Effector memory CD4-positive, alpha-beta T cell (primary cell): Measurements from ENCODE around the gene TREML4.

Source experiments
- DNase-seq, 3 donors: peaks; one replicate each; pipeline ENCODE4 v3.0.0-alpha.2; 2020
- H3K27ac ChIP-seq: 2 replicates; pipeline ENCODE4 v1.7.0; 2013; ENCODE audit warnings: mild to moderate bottlenecking, low read length, moderate library complexity; ENCODE audit not compliant: insufficient read depth, poor library complexity, severe bottlenecking
- H3K27me3 ChIP-seq: replicated peaks from 2 replicates; pipeline ENCODE4 v1.7.0; 2013; ENCODE audit warnings: mild to moderate bottlenecking, low read length; ENCODE audit not compliant: insufficient read depth, control insufficient read depth, poor library complexity, severe bottlenecking
- H3K36me3 ChIP-seq: 2 replicates; pipeline ENCODE4 v1.7.0; 2013; ENCODE audit warnings: mild to moderate bottlenecking, low read length, moderate library complexity; ENCODE audit not compliant: control insufficient read depth, insufficient read depth
- H3K4me1 ChIP-seq: 2 replicates; pipeline ENCODE4 v1.7.0; 2013; ENCODE audit warnings: low read length, mild to moderate bottlenecking; ENCODE audit not compliant: control insufficient read depth, insufficient read depth, poor library complexity, severe bottlenecking
- H3K4me3 ChIP-seq: 2 replicates; pipeline ENCODE4 v1.7.0; 2013; ENCODE audit warnings: low read length, low read depth, mild to moderate bottlenecking; ENCODE audit not compliant: insufficient read depth, poor library complexity, severe bottlenecking
- H3K9me3 ChIP-seq: 2 replicates; pipeline ENCODE4 v1.7.0; 2013; ENCODE audit warnings: mild to moderate bottlenecking, low read length, moderate library complexity; ENCODE audit not compliant: control insufficient read depth

TREML4 gene

GRCh38 chr6:41190791-41191190 is 37.4 kb upstream of the TREML4 start:
- H3K36me3 ChIP-seq = peaks cover 7% of the 10 kb centered on the region
- H3K4me1 ChIP-seq = peaks cover 6% of the 10 kb centered on the region
- H3K4me3 ChIP-seq = no peak overlapping the region
- H3K9me3 ChIP-seq = no peaks in the 10 kb centered on the region
- no peaks in the 10 kb centered on the region for H3K27me3 ChIP-seq
- no peak for DNase-seq
- H3K27ac ChIP-seq = no peak overlapping the region

GRCh38 chr6:41191569-41191968 is 36.6 kb upstream of the TREML4 start:
- Histone ChIP-seq H3K36me3 (peaks cover 7% of the 10 kb centered on the region), H3K27ac (no peak overlapping the region), H3K9me3 (no peaks in the 10 kb centered on the region), H3K27me3 (no peaks in the 10 kb centered on the region), H3K4me1 (peaks cover 6% of the 10 kb centered on the region), H3K4me3 (no peak overlapping the region)
- DNase-seq = no peak

DNA sequence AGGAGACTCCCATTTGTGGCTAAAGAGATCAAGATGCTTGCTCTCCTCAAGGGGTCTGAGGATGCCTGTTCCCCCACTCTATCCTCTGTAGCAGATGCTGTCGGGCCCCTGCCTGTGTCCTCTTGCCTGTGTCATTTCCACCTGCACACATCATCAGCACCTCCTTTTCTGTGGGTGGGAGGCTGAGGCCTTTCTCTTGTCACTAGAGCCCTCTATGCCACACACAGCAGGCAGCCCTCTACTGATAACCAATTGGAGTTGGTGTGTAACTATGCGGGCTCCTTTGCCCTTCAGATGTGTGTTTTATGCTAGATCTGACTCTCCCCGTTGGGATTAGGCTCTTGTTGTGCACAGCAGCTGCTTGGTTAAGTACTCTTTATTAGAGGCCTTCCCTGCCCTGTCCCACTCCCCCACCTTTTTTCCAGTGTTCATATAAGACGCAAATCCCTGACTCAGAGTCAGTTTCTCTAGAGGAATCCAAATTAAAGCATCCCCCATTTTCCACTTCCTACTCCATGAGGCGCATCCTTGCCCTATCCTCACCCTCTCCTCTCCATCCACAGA is 34.9 kb upstream of the TREML4 start:
- Histone ChIP-seq H3K27ac (no peak overlapping the region), H3K9me3 (no peaks in the 10 kb centered on the region), H3K36me3 (peaks cover 7% of the 10 kb centered on the region), H3K27me3 (no peaks in the 10 kb centered on the region), H3K4me3 (no peak overlapping the region), H3K4me1 (peaks cover 6% of the 10 kb centered on the region)
- DNase-seq = no peak

GRCh38 chr6:41193884-41194283 is 34.3 kb upstream of the TREML4 start:
- Histone ChIP-seq H3K4me1 (peaks cover 6% of the 10 kb centered on the region), H3K27ac (no peak overlapping the region), H3K4me3 (no peak overlapping the region), H3K9me3 (no peaks in the 10 kb centered on the region), H3K27me3 (no peaks in the 10 kb centered on the region), H3K36me3 (peaks cover 7% of the 10 kb centered on the region)
- no peak for DNase-seq

GRCh38 chr6:41194386-41194785 is 33.8 kb upstream of the TREML4 start:
- no peak overlapping the region for H3K27ac ChIP-seq
- no peak overlapping the region for H3K4me3 ChIP-seq
- no peak for DNase-seq
- H3K36me3 ChIP-seq = peaks cover 7% of the 10 kb centered on the region
- H3K4me1 ChIP-seq = peaks cover 11% of the 10 kb centered on the region
- H3K27me3 ChIP-seq = no peaks in the 10 kb centered on the region
- H3K9me3 ChIP-seq = no peaks in the 10 kb centered on the region

GRCh38 chr6:41197234-41197633 is 30.9 kb upstream of the TREML4 start:
- H3K4me3 ChIP-seq = no peak overlapping the region
- peaks cover 7% of the 10 kb centered on the region for H3K36me3 ChIP-seq
- H3K4me1 ChIP-seq = peaks cover 33% of the 10 kb centered on the region
- no peaks in the 10 kb centered on the region for H3K9me3 ChIP-seq
- H3K27me3 ChIP-seq = no peaks in the 10 kb centered on the region
- H3K27ac ChIP-seq = no peak overlapping the region
- no peak for DNase-seq

DNA sequence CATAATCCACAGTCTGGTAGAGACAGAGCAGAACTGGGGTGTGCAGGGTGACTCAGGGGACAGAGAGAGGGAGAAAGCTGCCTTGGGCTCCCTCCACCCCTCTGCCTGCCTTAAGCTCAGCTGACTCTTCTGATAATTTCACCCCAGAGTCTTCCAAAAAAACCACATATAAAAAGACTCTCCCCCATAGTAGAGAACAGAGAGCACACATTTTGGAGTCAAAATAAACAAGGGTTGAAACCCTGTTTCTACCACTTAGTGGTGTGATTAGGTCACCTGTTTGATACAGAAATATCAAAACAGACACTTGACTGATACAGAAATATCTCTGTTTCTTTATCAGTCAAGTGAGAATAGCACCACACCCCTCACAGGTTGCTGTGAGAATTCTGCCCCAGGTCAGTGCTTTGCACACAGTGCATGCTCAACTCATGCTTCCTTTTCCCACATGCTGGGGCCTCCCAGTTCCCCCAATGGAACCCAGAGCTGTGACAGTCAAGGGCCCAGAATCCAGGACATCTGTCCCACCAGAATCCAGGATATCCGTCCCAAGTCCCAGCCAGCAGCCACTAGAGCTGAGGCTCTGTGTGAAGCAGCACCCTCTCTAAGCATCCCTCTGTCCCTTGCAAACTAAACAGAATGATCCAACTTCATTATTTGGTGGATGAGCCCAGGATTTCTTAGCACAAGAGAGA is 28.4 kb upstream of the TREML4 start:
- H3K9me3 ChIP-seq = no peaks in the 10 kb centered on the region
- peak overlapping the region; percentile 72 for H3K27ac ChIP-seq
- H3K27me3 ChIP-seq = no peaks in the 10 kb centered on the region
- no peak for DNase-seq
- H3K4me3 ChIP-seq = no peak overlapping the region
- peaks cover 45% of the 10 kb centered on the region for H3K4me1 ChIP-seq
- peaks cover under 1% of the 10 kb centered on the region for H3K36me3 ChIP-seq

DNA sequence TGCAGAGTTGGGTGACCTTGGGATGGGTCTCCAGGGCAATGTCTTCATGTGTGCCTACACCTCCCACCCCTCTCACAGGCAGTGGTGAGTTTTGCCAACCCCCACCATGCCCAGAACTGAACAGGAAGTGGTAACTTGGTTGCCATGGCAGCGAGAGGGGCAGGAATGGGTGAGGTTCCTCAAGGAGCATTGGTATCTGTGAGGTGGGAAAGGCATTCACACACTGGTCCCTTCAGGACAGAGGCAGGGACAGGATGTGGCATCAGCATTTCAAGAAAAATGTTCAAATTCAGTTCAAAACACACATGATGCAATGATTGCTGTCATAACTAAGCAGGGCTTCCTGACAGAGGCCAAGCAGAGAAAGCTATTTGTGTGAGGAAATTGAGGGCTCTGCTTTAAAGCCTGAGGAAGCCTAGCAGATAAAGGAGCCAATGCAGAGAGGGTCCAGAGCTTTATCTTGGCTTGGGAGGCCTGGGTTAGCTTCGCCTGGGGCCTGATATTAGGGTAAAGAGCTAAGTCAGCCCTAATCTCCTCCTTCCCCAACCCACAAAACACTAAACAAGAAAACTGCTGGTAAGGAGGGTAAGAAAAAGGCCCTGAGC is 27.8 kb upstream of the TREML4 start:
- H3K36me3 ChIP-seq = no peaks in the 10 kb centered on the region
- no peaks in the 10 kb centered on the region for H3K9me3 ChIP-seq
- peaks cover 45% of the 10 kb centered on the region for H3K4me1 ChIP-seq
- DNase-seq = peak; percentile 12 to 25 (median 18)
- peak overlapping the region; percentile 35 for H3K4me3 ChIP-seq
- peak overlapping the region; percentile 72 for H3K27ac ChIP-seq
- H3K27me3 ChIP-seq = no peaks in the 10 kb centered on the region

GRCh38 chr6:41200901-41201763 is 27.0 kb upstream of the TREML4 start, which contains the start of gene TREML2:
TREML2 (minus strand) TSS chr6:41201149; CDS start chr6:41201008, 141 bp downstream.
- peak within 1 kb of the TSS; percentile 72 for H3K27ac ChIP-seq
- H3K9me3 ChIP-seq = no peaks in the 10 kb centered on the region
- peak within 1 kb of the TSS; percentile 35 for H3K4me3 ChIP-seq
- H3K36me3 ChIP-seq = no peaks in the 10 kb centered on the region
- H3K27me3 ChIP-seq = no peaks in the 10 kb centered on the region
- peaks cover 45% of the 10 kb centered on the region for H3K4me1 ChIP-seq
- no peak for DNase-seq
